H9 (cell line): ENCODE results near the gene HTR2A. TPM values are rescaled to one million over a fixed set of nuclear protein-coding genes. Genes with fewer than 3 reads are reported as not detected.

Source experiments
- DNase-seq: peaks from one replicate; pipeline ENCODE4 v3.0.0-alpha.2; 2017
- H2AFZ ChIP-seq: one replicate; pipeline ENCODE4 v1.6.1; 2013; ENCODE audit warnings: mild to moderate bottlenecking, low read length, control low read depth, moderate library complexity
- H2AK5ac ChIP-seq: 2 replicates; pipeline ENCODE4 v1.6.1; 2013; ENCODE audit warnings: low read length, control low read depth, mixed read lengths; ENCODE audit not compliant: insufficient read length
- H2BK120ac ChIP-seq: one replicate; pipeline ENCODE4 v1.6.1; 2013; ENCODE audit warnings: low read depth, mild to moderate bottlenecking, low read length, control low read depth, inconsistent platforms; ENCODE audit not compliant: poor library complexity, severe bottlenecking
- H2BK12ac ChIP-seq: 2 replicates; pipeline ENCODE4 v1.6.1; 2013; ENCODE audit warnings: low read length, control low read depth, mixed read lengths, low read depth; ENCODE audit not compliant: insufficient read length
- H2BK15ac ChIP-seq: 2 replicates; pipeline ENCODE4 v1.6.1; 2013; ENCODE audit warnings: low read depth, low read length, control low read depth
- H2BK20ac ChIP-seq: one replicate; pipeline ENCODE4 v1.6.1; 2013; ENCODE audit warnings: low read depth, mild to moderate bottlenecking, low read length, control low read depth, inconsistent platforms; ENCODE audit not compliant: poor library complexity, severe bottlenecking
- H2BK5ac ChIP-seq: 2 replicates; pipeline ENCODE4 v1.6.1; 2013; ENCODE audit warnings: low read length, control low read depth, mixed read lengths; ENCODE audit not compliant: insufficient read length
- H3K14ac ChIP-seq: 2 replicates; pipeline ENCODE4 v1.6.1; 2013; ENCODE audit warnings: low read length, control low read depth; ENCODE audit not compliant: insufficient read depth
- H3K18ac ChIP-seq: 2 replicates; pipeline ENCODE4 v1.6.1; 2013; ENCODE audit warnings: low read depth, mild to moderate bottlenecking, mixed read lengths, low read length, control low read depth; ENCODE audit not compliant: insufficient read length
- H3K23ac ChIP-seq: 2 replicates; pipeline ENCODE4 v1.6.1; 2013; ENCODE audit warnings: low read length, control low read depth, mixed read lengths, low read depth; ENCODE audit not compliant: insufficient read length
- H3K23me2 ChIP-seq: 2 replicates; pipeline ENCODE4 v1.6.1; 2013; ENCODE audit warnings: low read depth, mild to moderate bottlenecking, mixed read lengths, low read length, control low read depth; ENCODE audit not compliant: insufficient read length, poor library complexity, severe bottlenecking
- H3K27ac ChIP-seq: 2 replicates; pipeline ENCODE4 v1.5.1; 2013; ENCODE audit warnings: low read length, control low read depth, mixed read lengths, low read depth; ENCODE audit not compliant: insufficient read length
- H3K27me3 ChIP-seq: 2 replicates; pipeline ENCODE4 v1.6.1; 2013; ENCODE audit warnings: low read length, control low read depth, inconsistent platforms; ENCODE audit not compliant: insufficient read depth
- H3K4ac ChIP-seq: 2 replicates; pipeline ENCODE4 v1.6.1; 2013; ENCODE audit warnings: low read depth, mild to moderate bottlenecking, control low read depth, inconsistent platforms, low read length, moderate library complexity
- H3K4me1 ChIP-seq: 2 replicates; pipeline ENCODE4 v1.6.1; 2013; ENCODE audit warnings: low read length, control low read depth, inconsistent platforms; ENCODE audit not compliant: insufficient read depth
- H3K4me2 ChIP-seq: 2 replicates; pipeline ENCODE4 v1.6.1; 2013; ENCODE audit warnings: low read length, control low read depth, mixed read lengths; ENCODE audit not compliant: insufficient read length, insufficient read depth
- H3K56ac ChIP-seq: 2 replicates; pipeline ENCODE4 v1.6.1; 2013; ENCODE audit warnings: low read depth, mild to moderate bottlenecking, mixed read lengths, low read length, control low read depth; ENCODE audit not compliant: insufficient read length
- H3K79me1 ChIP-seq: 2 replicates; pipeline ENCODE4 v1.6.1; 2013; ENCODE audit warnings: low read depth, mild to moderate bottlenecking, moderate library complexity, low read length, control low read depth, inconsistent platforms; ENCODE audit not compliant: insufficient read depth, poor library complexity, severe bottlenecking
- H3K79me2 ChIP-seq: 2 replicates; pipeline ENCODE4 v1.6.1; 2013; ENCODE audit warnings: low read length, control low read depth, inconsistent platforms; ENCODE audit not compliant: insufficient read depth
- H3K9ac ChIP-seq: 2 replicates; pipeline ENCODE4 v1.6.1; 2013; ENCODE audit warnings: low read length, control low read depth, mixed read lengths; ENCODE audit not compliant: insufficient read length; ENCODE audit errors: extremely low read depth
- H3K9me3 ChIP-seq: one replicate; pipeline ENCODE4 v1.6.1; 2013; ENCODE audit warnings: low read depth, low read length, inconsistent platforms; ENCODE audit not compliant: control insufficient read depth
- H3T11ph ChIP-seq: one replicate; pipeline ENCODE4 v1.6.1; 2013; ENCODE audit warnings: mild to moderate bottlenecking, low read length, control low read depth, inconsistent platforms
- H4K20me1 ChIP-seq: one replicate; pipeline ENCODE4 v1.6.1; 2013; ENCODE audit not compliant: control insufficient read depth, insufficient read length, insufficient read depth
- H4K5ac ChIP-seq: 2 replicates; pipeline ENCODE4 v1.6.1; 2013; ENCODE audit warnings: low read depth, mild to moderate bottlenecking, mixed read lengths, low read length, control low read depth; ENCODE audit not compliant: insufficient read length
- H4K8ac ChIP-seq: replicated peaks from 2 replicates; pipeline ENCODE4 v1.6.1; 2013; ENCODE audit warnings: low read length, control low read depth, mixed read lengths, low read depth; ENCODE audit not compliant: insufficient read length
- H4K91ac ChIP-seq: 2 replicates; pipeline ENCODE4 v1.6.1; 2013; ENCODE audit warnings: low read depth, mild to moderate bottlenecking, moderate library complexity, mixed read lengths, low read length, control low read depth; ENCODE audit not compliant: insufficient read length
- H3K27ac Mint-ChIP-seq, 3 experiments: 2 replicates in 2 of 3; 3 replicates in 1 of 3; pipeline ENCODE4 v1.8.0; 2020 to 2021; ENCODE audit warnings: mixed read lengths in 3 of 3, mild to moderate bottlenecking in 1 of 3, moderate library complexity in 1 of 3
- H3K27me3 Mint-ChIP-seq: 2 replicates; pipeline ENCODE4 v1.8.0; 2021; ENCODE audit warnings: low read depth, mild to moderate bottlenecking, moderate library complexity, mixed read lengths
- H3K36me3 Mint-ChIP-seq, 3 experiments: 2 replicates in 2 of 3; 3 replicates in 1 of 3; pipeline ENCODE4 v1.8.0; 2020 to 2021; ENCODE audit warnings: low read depth in 3 of 3, mixed read lengths in 3 of 3; ENCODE audit not compliant: insufficient read depth in 1 of 3
- H3K4me1 Mint-ChIP-seq, 2 experiments: 2 replicates each; pipeline ENCODE4 v1.8.0; 2020; ENCODE audit warnings: mixed read lengths in 2 of 2
- H3K4me3 Mint-ChIP-seq, 2 experiments: 2 replicates in 1 of 2; 3 replicates in 1 of 2; pipeline ENCODE4 v1.8.0; 2020 to 2021; ENCODE audit warnings: mild to moderate bottlenecking in 2 of 2, mixed read lengths in 2 of 2, moderate library complexity in 1 of 2
- H3K9me3 Mint-ChIP-seq, 2 experiments: 2 replicates in 1 of 2; 3 replicates in 1 of 2; pipeline ENCODE4 v1.8.0; 2020; ENCODE audit warnings: mild to moderate bottlenecking in 2 of 2, mixed read lengths in 2 of 2, moderate library complexity in 1 of 2
- WGBS: extraction: QIAGEN DNeasy Blood & Tissue Kit; methylation state at CpG from one replicate; pipeline ENCODE4 v1.1.7; 2013; ENCODE audit warnings: missing lambda C conversion rate, low lambda C conversion rate, mixed read lengths; ENCODE audit not compliant: insufficient read length; ENCODE audit errors: extremely low coverage; 5-methylcytosine and 5-hydroxymethylcytosine counted together
- total RNA-seq: library from RNA; stranded (reverse); gene quantifications from 2 replicates; pipeline ENCODE4 v1.2.1, GENCODE V29; 2021
- TF ChIP-seq, protein P1 (sequence below): fragments of 200-600 bp; sonication (generic); conservative IDR thresholded peaks from 3 replicates; pipeline ENCODE4 v1.8.0; 2021; ENCODE audit warnings: antibody characterized with exemption, mild to moderate bottlenecking

HTR2A gene
- total RNA-seq, 1 experiment from 2014 or later: not detected

- no peak overlapping the region for H3K9ac ChIP-seq
- no peak overlapping the region for H2BK20ac ChIP-seq
- H3K4me1 ChIP-seq: no peaks in the 10 kb centered on the region
- no peaks in the 10 kb centered on the region for H3K79me1 ChIP-seq
- no peak overlapping the region for H3T11ph ChIP-seq
- TF ChIP-seq, protein P1, sequence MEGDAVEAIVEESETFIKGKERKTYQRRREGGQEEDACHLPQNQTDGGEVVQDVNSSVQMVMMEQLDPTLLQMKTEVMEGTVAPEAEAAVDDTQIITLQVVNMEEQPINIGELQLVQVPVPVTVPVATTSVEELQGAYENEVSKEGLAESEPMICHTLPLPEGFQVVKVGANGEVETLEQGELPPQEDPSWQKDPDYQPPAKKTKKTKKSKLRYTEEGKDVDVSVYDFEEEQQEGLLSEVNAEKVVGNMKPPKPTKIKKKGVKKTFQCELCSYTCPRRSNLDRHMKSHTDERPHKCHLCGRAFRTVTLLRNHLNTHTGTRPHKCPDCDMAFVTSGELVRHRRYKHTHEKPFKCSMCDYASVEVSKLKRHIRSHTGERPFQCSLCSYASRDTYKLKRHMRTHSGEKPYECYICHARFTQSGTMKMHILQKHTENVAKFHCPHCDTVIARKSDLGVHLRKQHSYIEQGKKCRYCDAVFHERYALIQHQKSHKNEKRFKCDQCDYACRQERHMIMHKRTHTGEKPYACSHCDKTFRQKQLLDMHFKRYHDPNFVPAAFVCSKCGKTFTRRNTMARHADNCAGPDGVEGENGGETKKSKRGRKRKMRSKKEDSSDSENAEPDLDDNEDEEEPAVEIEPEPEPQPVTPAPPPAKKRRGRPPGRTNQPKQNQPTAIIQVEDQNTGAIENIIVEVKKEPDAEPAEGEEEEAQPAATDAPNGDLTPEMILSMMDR: no peak
- H3K9me3 Mint-ChIP-seq: peaks cover 46 to 47% of the 10 kb centered on the region in 2 experiments
- H3K4ac ChIP-seq: no peak overlapping the region
- no peak overlapping the region for H2BK120ac ChIP-seq
- peaks cover 15 to 55% (median 29%) of the 10 kb centered on the region in 3 experiments for H3K36me3 Mint-ChIP-seq
- H2AFZ ChIP-seq: no peak overlapping the region
- H4K91ac ChIP-seq: no peak overlapping the region
- no peak overlapping the region for H2BK12ac ChIP-seq
- H3K4me2 ChIP-seq: no peak overlapping the region
- no peaks in the 10 kb centered on the region for H3K79me2 ChIP-seq
- no peak overlapping the region for H3K14ac ChIP-seq
- WGBS: no CpG with 5 or more reads among the region's 1 CpG
- H2BK15ac ChIP-seq: no peak overlapping the region
- no peak overlapping the region for H4K8ac ChIP-seq
- no peak overlapping the region for H2BK5ac ChIP-seq
- H3K18ac ChIP-seq: no peak overlapping the region
- H3K23ac ChIP-seq: no peak overlapping the region
- H3K23me2 ChIP-seq: no peaks in the 10 kb centered on the region
- H3K27ac Mint-ChIP-seq: peak overlapping the region in 1 of 3 experiments; percentile 6; a peak in 1 of 7 replicates
- no peaks in the 10 kb centered on the region for H4K20me1 ChIP-seq
- no peak overlapping the region for H3K27ac ChIP-seq
- no peak for DNase-seq
- peaks cover 6% of the 10 kb centered on the region for H3K9me3 ChIP-seq
- no peak overlapping the region for H2AK5ac ChIP-seq
- H3K27me3 ChIP-seq: no peaks in the 10 kb centered on the region
- no peak overlapping the region for H3K56ac ChIP-seq
- no peaks in the 10 kb centered on the region for H3K4me1 Mint-ChIP-seq
- H4K5ac ChIP-seq: no peak overlapping the region
- H3K4me3 Mint-ChIP-seq: no peak overlapping the region
- H3K27me3 Mint-ChIP-seq: no peaks in the 10 kb centered on the region
These were observed 37.9 kb upstream of the HTR2A start for GRCh38 chr13:46934749-46935148.
